Right lobe of liver (tissue), 4 donors: ENCODE results near the gene OR2A42.
"Not testable (repeated sequence)": the region's sequence is repeated elsewhere in the genome, so short reads cannot be mapped to it uniquely, and the experiment has no call there.

Experiments used
- POLR2A ChIP-seq: fragments of 450-650 bp; IDR thresholded peaks from one replicate; pipeline ENCODE4 v1.6.1; 2017; ENCODE audit warnings: antibody characterized with exemption, mild to moderate bottlenecking
- TF ChIP-seq, protein P1 (sequence below), 4 donors: fragments of 200-600 bp in 3 of 4; fragments of 450-650 bp in 1 of 4; IDR thresholded peaks; one replicate each; pipeline versions ENCODE4 v1.5.1 to v1.8.0; 2016 to 2022; ENCODE audit warnings: antibody characterized with exemption in 4 of 4, mild to moderate bottlenecking in 2 of 4
- donor health status: DM: no; HTN: no; CAD: no.
- donor health status: DM: no; HTN: no; CAD: no.
- donor health status: DM: no; HTN: yes; CAD: no.

DNA sequence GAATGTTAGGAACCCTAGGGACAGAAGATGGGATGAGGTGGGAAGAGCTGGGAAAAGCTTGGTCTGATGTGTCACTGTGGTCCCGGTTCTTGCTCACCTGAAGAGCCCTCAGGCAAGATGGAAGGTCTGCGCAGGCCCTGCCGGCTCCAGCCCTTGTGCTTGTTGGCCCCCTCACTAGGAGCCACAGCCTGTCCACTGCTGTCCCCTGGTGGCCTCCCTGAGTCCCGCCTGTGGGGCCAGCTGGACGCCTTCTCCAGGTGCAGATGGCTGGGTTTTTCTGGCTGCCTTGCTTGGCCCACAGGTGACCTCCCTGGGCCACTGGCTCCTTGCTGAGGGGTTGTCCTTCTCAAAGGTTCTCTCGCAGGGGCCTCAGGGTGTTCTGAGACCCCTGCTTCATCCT, 44.3 kb upstream of the OR2A42 start:
- TF ChIP-seq, protein P1, sequence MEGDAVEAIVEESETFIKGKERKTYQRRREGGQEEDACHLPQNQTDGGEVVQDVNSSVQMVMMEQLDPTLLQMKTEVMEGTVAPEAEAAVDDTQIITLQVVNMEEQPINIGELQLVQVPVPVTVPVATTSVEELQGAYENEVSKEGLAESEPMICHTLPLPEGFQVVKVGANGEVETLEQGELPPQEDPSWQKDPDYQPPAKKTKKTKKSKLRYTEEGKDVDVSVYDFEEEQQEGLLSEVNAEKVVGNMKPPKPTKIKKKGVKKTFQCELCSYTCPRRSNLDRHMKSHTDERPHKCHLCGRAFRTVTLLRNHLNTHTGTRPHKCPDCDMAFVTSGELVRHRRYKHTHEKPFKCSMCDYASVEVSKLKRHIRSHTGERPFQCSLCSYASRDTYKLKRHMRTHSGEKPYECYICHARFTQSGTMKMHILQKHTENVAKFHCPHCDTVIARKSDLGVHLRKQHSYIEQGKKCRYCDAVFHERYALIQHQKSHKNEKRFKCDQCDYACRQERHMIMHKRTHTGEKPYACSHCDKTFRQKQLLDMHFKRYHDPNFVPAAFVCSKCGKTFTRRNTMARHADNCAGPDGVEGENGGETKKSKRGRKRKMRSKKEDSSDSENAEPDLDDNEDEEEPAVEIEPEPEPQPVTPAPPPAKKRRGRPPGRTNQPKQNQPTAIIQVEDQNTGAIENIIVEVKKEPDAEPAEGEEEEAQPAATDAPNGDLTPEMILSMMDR (IDR thresholded peaks at IDR 0.05), result not testable (repeated sequence)
- not testable (repeated sequence) for TF ChIP-seq POLR2A
